Caki2 (cell line): ENCODE measurements around the gene ARHGDIA. TPM values are rescaled to one million over a fixed set of nuclear protein-coding genes. Genes with fewer than 3 reads are reported as not detected.
"Not testable (repeated sequence)": the region's sequence is repeated elsewhere in the genome, so short reads cannot be mapped to it uniquely, and the experiment has no call there.

Source experiments
- DNase-seq: peaks from one replicate; pipeline ENCODE4 v3.0.0-alpha.2; 2015; ENCODE audit warnings: low read depth
- in situ Hi-C: cut with HindIII; loops from 2 replicates; pipeline ENCODE4 v1.10.0; 2016; ENCODE audit warnings: low sequenced_read_pairs, low pct_unique_long_range_greater_than_20kb, mixed read lengths
- total RNA-seq: library from RNA; depleted of rRNA; stranded (reverse); fragments of >200 nt; shearing (Covaris generic); gene quantifications from 2 replicates; pipeline ENCODE4 v1.2.3, GENCODE V29; 2014; ENCODE audit warnings: low replicate concordance; rRNA removed

Gene ARHGDIA
- total RNA-seq, result 117 and 146 TPM in 2 replicates

- in situ Hi-C loops, result no loop called here
- DNase-seq, result no peak
Measured at GRCh38 chr17:81870981-81871386, at the start of gene ARHGDIA. Gene ARHGDIA, minus strand, starts transcription at chr17:81871337. Its CDS starts 1,407 bp downstream, at chr17:81869930.

- no peak for DNase-seq
- in situ Hi-C loops, result no loop called here
Measured at GRCh38 chr17:81918832-81919545, 47.9 kb upstream of the ARHGDIA start.

- in situ Hi-C loops, result not testable (repeated sequence)
Measured at GRCh38 chr17:81918333-81918669, 47.2 kb upstream of the ARHGDIA start.

GRCh38 chr17:81917565-81918332 is 46.6 kb upstream of the ARHGDIA start, which contains the start of gene SIRT7:
Gene SIRT7, minus strand, starts transcription at chr17:81918176. Its CDS starts 45 bp downstream, at chr17:81918131.
- in situ Hi-C loops, result no loop called here
- peak; percentile 73 for DNase-seq

More at GRCh38 chr17:81918333-81918669, 47.2 kb upstream of the ARHGDIA start:
- not testable (repeated sequence) for DNase-seq

GRCh38 chr17:81916234-81917001 is 45.3 kb upstream of the ARHGDIA start:
- in situ Hi-C loops, result no loop called here
- peak; percentile 84 for DNase-seq

- no peak for DNase-seq
- in situ Hi-C loops, result no loop called here
Measured at GRCh38 chr17:81915331-81915730, 44.2 kb upstream of the ARHGDIA start.

- in situ Hi-C loops, result no loop called here
- DNase-seq, result no peak
Measured at GRCh38 chr17:81914103-81914850, 43.1 kb upstream of the ARHGDIA start.

- in situ Hi-C loops, result no loop called here
- no peak for DNase-seq
Measured at GRCh38 chr17:81913394-81914102, 42.4 kb upstream of the ARHGDIA start.

GRCh38 chr17:81912441-81913309 is 41.5 kb upstream of the ARHGDIA start:
- DNase-seq, result peak; percentile 33
- in situ Hi-C loops, result no loop called here

- DNase-seq, result no peak
- in situ Hi-C loops, result no loop called here
Measured at GRCh38 chr17:81911969-81912368, 40.8 kb upstream of the ARHGDIA start.

- in situ Hi-C loops, result no loop called here
- peak; percentile 59 for DNase-seq
Measured at GRCh38 chr17:81911277-81911961, 40.3 kb upstream of the ARHGDIA start, which contains the start of gene PCYT2. Gene PCYT2, minus strand, starts transcription at chr17:81911399. Its CDS starts 44 bp downstream, at chr17:81911355.

- DNase-seq, result no peak
- in situ Hi-C loops, result no loop called here
Measured at GRCh38 chr17:81910840-81911276, 39.7 kb upstream of the ARHGDIA start.

- DNase-seq, result peak; percentile 30
- in situ Hi-C loops, result no loop called here
Measured at GRCh38 chr17:81909966-81910839, 39.1 kb upstream of the ARHGDIA start.

GRCh38 chr17:81909231-81909630 is 38.1 kb upstream of the ARHGDIA start:
- no peak for DNase-seq
- in situ Hi-C loops, result no loop called here

GRCh38 chr17:81908793-81909192 is 37.7 kb upstream of the ARHGDIA start:
- in situ Hi-C loops, result no loop called here
- no peak for DNase-seq
